ENCODE results near the gene RPTOR.

Gene RPTOR

GRCh38 chr17:80961541-80962330, 417.1 kb downstream of the RPTOR start:
- no peak for DNase-seq (ENCODE audit: low read depth)

- no peak for DNase-seq (ENCODE audit: low read depth)
Observed at GRCh38 chr17:80962356-80963329, 418.0 kb downstream of the RPTOR start.

DNA sequence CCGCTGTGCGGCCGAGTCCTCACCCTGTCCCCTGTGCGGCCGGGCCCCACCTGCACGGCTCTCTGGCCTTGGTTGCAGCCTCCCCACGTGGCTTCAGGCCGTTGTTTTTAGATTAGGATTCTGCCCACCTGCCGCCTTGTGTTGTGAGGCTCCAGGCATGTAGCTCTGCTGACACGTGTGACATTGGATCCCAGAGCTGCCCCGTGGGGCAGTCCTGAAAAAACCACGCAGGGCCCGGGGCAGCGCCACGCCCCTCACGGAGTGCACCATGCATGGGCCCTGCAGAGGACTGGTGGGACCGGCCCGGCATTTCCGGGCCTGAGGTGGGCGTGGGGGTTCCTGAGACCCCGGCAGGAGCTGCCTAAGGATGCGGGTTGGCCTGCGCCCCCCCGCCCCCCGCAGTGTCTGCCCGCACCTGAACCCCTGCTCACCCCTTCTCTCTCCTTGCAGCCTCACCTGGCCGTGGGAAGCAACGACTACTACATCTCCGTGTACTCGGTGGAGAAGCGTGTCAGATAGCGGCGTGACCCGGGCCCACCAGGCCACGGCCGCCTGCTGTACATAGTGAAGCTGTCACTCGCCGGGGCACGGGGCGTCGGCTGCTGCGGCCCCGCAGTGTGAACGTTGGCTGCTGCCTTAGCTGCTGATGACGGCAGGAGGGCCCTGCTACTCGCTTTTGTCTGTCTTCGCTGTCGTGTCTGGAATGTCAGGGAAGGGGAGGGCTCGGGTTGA, 419.3 kb downstream of the RPTOR start:
- DNase-seq (ENCODE audit: low read depth): no peak

- DNase-seq (ENCODE audit: low read depth): no peak
Observed at GRCh38 chr17:80964544-80964856, 419.9 kb downstream of the RPTOR start.

GRCh38 chr17:80964859-80965580, 420.4 kb downstream of the RPTOR start:
- no peak for DNase-seq (ENCODE audit: low read depth)

- DNase-seq (ENCODE audit: low read depth): no peak
Observed at GRCh38 chr17:80965606-80966005, 421.0 kb downstream of the RPTOR start.

DNA sequence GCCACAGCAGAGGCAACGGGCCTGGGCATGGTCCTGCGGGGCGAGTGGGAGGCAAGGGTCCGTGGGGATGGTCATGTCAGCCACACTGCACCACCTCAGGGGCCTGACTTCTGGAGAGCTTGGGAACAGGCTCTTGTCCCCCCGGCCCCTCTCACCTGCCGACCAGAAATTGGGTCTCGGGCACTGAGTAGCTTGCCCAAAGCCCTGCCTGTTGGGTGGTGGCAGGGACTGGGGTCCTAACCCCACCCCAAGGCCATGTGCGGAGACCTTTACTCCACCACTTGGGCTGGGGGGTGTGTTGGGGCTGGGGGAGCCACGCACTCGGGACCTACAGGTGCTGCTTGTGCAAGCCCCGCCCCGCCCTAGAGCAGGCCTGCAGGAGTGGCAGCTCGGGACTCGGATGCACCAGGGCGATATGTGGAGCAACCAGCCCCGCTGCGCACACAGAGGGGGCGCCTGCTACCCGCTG, 422.8 kb downstream of the RPTOR start:
- DNase-seq (ENCODE audit: low read depth): no peak

DNA sequence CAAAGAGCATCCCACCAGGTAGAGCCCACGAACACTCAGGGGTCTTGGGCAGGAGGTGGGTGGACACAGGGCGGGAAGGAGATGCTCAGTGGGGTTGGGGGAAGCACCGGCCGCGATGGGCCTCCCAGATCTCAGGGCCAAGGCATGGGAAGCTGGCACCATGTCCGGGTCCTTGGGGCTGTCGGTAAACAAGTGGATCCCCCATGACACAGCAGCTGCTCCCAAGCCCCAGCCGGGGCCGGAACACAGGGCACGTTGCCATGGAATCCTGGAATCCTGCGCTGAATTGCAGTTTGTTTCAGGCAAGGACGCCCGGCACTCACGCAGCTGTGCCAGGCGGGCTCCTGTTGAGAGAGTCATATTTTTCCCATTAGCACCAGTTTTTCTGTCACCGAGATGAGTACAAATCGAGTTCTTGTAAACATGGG, 424.0 kb downstream of the RPTOR start:
- no peak for DNase-seq (ENCODE audit: low read depth)

DNA sequence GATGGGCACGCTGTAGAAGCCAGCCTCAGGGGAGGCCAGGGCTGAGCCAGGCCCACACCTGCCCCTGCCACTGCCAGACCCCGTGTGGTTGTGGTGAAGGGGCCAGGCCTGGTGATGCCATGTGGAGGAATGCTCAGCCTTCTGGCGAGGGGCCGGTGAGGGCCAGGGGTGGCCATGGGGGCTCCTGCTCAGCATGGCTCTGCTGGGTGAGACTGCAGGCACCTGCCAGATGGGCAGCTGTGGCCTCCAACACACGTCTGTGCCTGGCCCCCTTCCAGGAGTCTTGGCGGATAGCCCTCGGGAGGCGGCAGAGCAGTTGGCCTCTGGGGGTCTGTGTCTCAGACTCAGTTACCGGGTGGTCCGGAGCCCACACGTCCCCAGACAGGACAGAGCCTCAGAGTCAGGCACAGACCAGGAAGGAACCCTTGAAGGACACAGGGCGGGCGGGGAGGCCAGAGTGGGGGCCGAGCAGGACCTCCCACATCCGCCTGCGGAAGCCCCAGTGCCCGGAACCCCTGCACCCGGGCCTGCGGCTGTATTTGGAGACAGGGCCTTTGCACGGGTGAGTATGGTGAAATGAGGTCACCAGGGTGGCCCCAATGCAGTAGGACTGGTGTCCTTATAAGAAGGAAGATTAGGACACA, 424.5 kb downstream of the RPTOR start:
- DNase-seq (ENCODE audit: low read depth): no peak

DNA sequence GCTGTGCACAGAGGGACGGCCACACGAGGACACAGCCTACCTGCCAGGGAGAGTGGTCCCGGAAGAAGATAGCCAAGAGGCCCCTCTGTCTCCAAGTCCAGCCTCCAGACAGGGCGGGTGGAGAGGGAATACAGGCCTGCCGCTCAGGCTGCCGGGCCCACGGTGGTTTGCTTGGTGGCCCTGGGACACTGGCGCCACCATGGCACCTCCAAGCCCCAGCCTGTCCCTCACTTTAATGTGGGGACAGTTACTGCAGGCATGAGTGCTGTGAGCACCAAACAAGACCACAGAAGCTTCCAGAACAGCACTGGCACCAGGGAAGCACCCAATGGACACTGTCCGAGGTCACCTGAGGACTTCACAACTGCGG, 425.0 kb downstream of the RPTOR start:
- DNase-seq (ENCODE audit: low read depth): no peak

DNA sequence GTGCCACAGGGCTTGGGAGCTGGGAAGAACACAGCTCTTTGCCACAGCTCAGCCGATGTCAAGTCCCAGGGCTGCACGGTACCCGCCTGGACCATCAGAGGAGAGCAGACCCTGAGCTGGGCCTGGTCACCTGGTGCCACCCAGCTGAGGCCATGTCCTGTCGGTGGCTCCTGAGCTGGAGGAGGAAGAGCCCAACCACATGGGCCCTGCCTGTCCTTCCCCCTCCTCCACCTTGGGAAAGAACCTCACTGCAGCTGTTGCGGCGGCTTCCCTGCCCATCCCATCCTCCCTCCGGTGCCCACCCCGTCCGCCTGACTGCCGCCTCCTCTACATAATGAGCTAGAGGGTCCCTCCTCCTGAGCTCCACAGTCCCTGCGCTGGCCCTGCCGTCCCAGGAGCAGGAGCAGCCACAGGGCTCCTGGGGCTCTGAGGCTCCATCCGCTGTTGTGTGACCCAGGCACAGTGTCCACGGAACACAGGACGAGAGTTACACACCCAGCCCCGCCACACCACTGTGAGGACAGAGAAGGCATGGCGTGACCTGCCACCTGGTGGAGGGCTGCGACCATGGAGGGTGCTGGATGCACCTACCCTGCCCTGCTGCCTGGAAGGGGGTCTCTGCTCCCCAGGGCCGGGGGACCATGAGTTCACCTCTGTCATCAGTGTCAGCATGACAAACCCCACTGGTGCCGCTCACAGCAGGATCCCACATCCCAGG, 425.6 kb downstream of the RPTOR start:
- no peak for DNase-seq (ENCODE audit: low read depth)

DNA sequence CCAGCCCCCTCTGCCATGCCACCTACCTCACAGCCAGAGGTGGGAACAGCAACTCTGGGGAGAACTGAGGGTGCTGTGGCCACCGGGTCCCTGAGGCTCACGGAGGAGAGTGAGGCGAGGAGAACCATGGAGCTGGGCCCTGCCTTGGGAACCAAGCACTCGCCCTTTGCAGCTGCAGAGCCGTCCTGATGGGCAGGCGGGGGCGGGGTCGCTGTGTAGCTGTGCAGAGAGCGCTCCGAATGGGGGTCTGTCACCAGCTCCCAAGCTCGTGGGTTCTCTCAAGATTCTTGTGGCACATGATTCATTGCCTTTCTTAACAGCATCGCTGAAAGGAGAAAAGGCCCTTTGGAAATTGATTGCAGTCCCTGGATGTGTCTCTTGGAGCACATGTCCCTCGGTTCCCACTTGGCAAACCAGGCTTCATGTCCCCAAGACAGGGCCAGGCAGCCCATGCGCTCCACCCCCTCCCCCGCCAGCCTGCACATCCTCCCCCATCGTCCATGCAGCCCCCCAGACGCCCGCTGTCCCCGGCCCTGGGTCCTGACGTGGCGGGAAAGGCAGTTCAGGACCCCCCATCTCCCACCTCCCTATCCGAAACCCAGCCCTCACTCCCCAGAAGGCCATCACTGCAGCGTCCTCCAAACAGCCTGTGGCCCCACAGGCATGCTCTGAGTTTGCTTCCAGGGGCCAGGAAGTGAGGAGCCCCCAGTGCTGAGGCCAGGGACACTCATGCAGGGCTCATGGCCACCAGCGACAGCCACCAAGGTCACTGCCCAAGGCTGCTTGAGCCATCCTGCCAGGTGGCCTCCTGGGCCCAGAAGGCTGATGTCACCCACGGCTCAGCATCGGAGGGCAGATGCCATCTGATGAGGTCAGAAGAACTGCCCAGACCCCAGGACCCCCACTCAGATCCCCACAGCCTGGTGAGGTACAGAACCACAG, 426.4 kb downstream of the RPTOR start:
- DNase-seq (ENCODE audit: low read depth): no peak

GRCh38 chr17:80971704-80972304, 427.2 kb downstream of the RPTOR start:
- DNase-seq (ENCODE audit: low read depth): no peak

DNA sequence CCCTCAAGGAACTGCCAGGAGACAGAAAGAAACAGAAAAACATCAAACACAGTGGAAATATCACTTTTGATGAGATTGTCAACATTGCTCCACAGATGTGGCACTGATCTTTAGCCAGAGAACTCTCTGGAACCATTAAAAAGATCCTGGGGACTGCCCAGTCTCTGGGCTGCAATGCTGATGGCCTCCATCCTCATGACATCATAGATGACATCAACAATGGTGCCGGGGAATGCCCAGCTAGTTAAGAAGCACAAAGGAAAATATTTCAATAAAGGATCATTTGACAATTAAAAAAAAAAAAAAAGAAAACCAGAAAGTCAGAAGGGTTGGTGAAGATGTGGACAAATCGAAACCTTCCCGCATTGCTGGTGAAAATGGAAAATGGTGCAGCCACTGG, 432.1 kb downstream of the RPTOR start:
- no peak for DNase-seq (ENCODE audit: low read depth)

GRCh38 chr17:80977172-80977571, 432.5 kb downstream of the RPTOR start:
- DNase-seq (ENCODE audit: low read depth): no peak

GRCh38 chr17:80978499-80979497, 434.2 kb downstream of the RPTOR start:
- DNase-seq (ENCODE audit: low read depth): no peak

- DNase-seq (ENCODE audit: low read depth): no peak
Observed at GRCh38 chr17:80979547-80980378, 435.1 kb downstream of the RPTOR start.

Data from iris pigment epithelial cell (primary cell).